Erythroblast (primary cell): ENCODE measurements around the gene CEP104.

Experiments used
- GATA1 ChIP-seq: IDR thresholded peaks from 2 replicates; pipeline ENCODE4 v1.6.1; 2011; ENCODE audit warnings: low read depth, mild to moderate bottlenecking, control low read depth, low read length, moderate library complexity
- POLR2A ChIP-seq: IDR thresholded peaks from 2 replicates; pipeline ENCODE4 v1.6.1; 2011; ENCODE audit warnings: mild to moderate bottlenecking, low read length

GRCh38 chr1:3868464-3869006, 11.5 kb upstream of the CEP104 start:
- TF ChIP-seq POLR2A (no peak), GATA1 (no peak)
